NCI-H82 treated with DMSO at 0.1 percent for 48 hours (cell line): ENCODE results near the gene SLC25A15.
"Not testable (repeated sequence)": the region's sequence is repeated elsewhere in the genome, so short reads cannot be mapped to it uniquely, and the experiment has no call there.

Experiments used
- DNase-seq: peaks from one replicate; lab custom pipeline; 2025; ENCODE audit not compliant: unreplicated experiment; lab: John Stamatoyannopoulos, UW

SLC25A15 gene

GRCh38 chr13:40780822-40781401 lies 8.5 kb upstream of the SLC25A15 start:
- DNase-seq = no peak

GRCh38 chr13:40781717-40782116 lies 7.7 kb upstream of the SLC25A15 start:
- no peak for DNase-seq

- DNase-seq = not testable (repeated sequence)
Measured at GRCh38 chr13:40782971-40783370, 6.4 kb upstream of the SLC25A15 start.

GRCh38 chr13:40784540-40784939 lies 4.9 kb upstream of the SLC25A15 start:
- no peak for DNase-seq

GRCh38 chr13:40786568-40786996 lies 2.8 kb upstream of the SLC25A15 start:
- DNase-seq = no peak

- no peak for DNase-seq
Measured at GRCh38 chr13:40787062-40787461, 2.3 kb upstream of the SLC25A15 start.

- DNase-seq = not testable (repeated sequence)
Measured at GRCh38 chr13:40788540-40789274, 704 bp upstream of the SLC25A15 start.

- DNase-seq = no peak
Measured at GRCh38 chr13:40790154-40790616, 774 bp downstream of the SLC25A15 start.

- DNase-seq = no peak
Measured at GRCh38 chr13:40792284-40793051, 3.1 kb downstream of the SLC25A15 start.

- no peak for DNase-seq
Measured at GRCh38 chr13:40793339-40793738, 3.9 kb downstream of the SLC25A15 start.

GRCh38 chr13:40794414-40795368 lies 5.3 kb downstream of the SLC25A15 start:
- no peak for DNase-seq

- DNase-seq = no peak
Measured at GRCh38 chr13:40796649-40797048, 7.2 kb downstream of the SLC25A15 start.

- no peak for DNase-seq
Measured at GRCh38 chr13:40798380-40798779, 9.0 kb downstream of the SLC25A15 start.

- DNase-seq = no peak
Measured at GRCh38 chr13:40799508-40799907, 10.1 kb downstream of the SLC25A15 start.

- no peak for DNase-seq
Measured at GRCh38 chr13:40800559-40800958, 11.1 kb downstream of the SLC25A15 start.

- no peak for DNase-seq
Measured at GRCh38 chr13:40801255-40802217, 12.1 kb downstream of the SLC25A15 start.

- DNase-seq = no peak
Measured at GRCh38 chr13:40803316-40803715, 13.9 kb downstream of the SLC25A15 start.

- DNase-seq = no peak
Measured at GRCh38 chr13:40806241-40806640, 16.8 kb downstream of the SLC25A15 start.

- DNase-seq = no peak
Measured at GRCh38 chr13:40809471-40809870, 20.1 kb downstream of the SLC25A15 start.

GRCh38 chr13:40812102-40812501 lies 22.7 kb downstream of the SLC25A15 start:
- DNase-seq = no peak
